Loucy (cell line): ENCODE measurements around the gene TIMP1.

Experiments
- EZH2phosphoT487 ChIP-seq: fragments of 200-600 bp; IDR thresholded peaks from 2 replicates; pipeline ENCODE4 v1.6.1; 2018; ENCODE audit warnings: antibody characterized with exemption, mild to moderate bottlenecking, moderate library complexity, borderline replicate concordance
- TF ChIP-seq, protein P1 (sequence below): fragments of 200-600 bp; sonication (generic); conservative IDR thresholded peaks from 2 replicates; pipeline ENCODE4 v1.5.1; 2014; ENCODE audit warnings: mild to moderate bottlenecking, antibody characterized with exemption, low read length

DNA sequence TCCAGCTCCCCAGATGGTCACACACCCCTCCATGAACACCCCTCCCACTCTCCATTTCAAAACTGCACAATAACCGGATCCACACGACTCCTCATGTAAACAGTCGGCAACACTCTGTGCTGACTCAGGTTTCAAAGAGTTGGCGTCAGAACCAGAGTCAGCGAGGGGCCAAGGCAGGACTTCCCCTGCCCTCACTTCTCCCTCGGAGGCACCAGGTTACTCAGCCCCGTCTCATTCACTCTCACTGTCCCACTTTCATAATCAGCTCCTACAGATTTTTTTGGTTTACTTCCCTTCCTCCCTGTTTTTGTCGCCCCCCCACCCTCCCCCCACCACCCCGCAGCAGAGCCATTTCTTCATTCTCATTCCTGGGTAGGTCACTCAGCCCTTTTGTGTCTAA lies 2.7 kb upstream of the TIMP1 start:
- TF ChIP-seq, protein P1, sequence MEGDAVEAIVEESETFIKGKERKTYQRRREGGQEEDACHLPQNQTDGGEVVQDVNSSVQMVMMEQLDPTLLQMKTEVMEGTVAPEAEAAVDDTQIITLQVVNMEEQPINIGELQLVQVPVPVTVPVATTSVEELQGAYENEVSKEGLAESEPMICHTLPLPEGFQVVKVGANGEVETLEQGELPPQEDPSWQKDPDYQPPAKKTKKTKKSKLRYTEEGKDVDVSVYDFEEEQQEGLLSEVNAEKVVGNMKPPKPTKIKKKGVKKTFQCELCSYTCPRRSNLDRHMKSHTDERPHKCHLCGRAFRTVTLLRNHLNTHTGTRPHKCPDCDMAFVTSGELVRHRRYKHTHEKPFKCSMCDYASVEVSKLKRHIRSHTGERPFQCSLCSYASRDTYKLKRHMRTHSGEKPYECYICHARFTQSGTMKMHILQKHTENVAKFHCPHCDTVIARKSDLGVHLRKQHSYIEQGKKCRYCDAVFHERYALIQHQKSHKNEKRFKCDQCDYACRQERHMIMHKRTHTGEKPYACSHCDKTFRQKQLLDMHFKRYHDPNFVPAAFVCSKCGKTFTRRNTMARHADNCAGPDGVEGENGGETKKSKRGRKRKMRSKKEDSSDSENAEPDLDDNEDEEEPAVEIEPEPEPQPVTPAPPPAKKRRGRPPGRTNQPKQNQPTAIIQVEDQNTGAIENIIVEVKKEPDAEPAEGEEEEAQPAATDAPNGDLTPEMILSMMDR, result no peak
- no peak for TF ChIP-seq EZH2phosphoT487
